ENCODE measurements around the gene PAXX.

PAXX gene

GRCh38 chr9:137006116-137007003 lies 14.1 kb downstream of the PAXX start:
- no peak for DNase-seq

- no peak for DNase-seq
Measured at GRCh38 chr9:137007108-137007815, 15.0 kb downstream of the PAXX start.

DNA sequence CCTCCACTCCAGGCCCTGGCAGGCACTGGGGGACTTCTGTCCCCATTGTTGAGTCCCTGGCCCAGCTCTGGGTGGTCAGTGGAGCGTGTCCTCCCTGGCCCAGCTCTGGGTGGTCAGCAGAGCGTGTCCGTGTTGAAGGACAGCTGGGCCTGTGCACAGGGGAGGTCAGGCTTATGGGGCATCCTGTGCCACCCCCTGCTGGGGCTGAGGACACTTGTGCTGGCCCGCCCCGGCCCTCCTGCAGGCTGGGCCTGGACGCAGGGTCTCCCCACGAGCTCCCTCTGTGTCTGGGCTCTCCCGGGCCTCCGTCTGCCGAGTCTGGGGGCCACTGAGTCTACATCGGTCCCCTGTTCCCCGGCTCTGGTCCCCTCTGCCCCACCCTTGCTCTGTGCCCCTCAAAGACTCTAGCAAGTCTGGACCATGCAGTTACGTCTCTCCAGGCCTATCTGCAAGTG lies 15.6 kb downstream of the PAXX start:
- no peak for DNase-seq

- DNase-seq = no peak
Measured at GRCh38 chr9:137008312-137008711, 16.1 kb downstream of the PAXX start.

DNA sequence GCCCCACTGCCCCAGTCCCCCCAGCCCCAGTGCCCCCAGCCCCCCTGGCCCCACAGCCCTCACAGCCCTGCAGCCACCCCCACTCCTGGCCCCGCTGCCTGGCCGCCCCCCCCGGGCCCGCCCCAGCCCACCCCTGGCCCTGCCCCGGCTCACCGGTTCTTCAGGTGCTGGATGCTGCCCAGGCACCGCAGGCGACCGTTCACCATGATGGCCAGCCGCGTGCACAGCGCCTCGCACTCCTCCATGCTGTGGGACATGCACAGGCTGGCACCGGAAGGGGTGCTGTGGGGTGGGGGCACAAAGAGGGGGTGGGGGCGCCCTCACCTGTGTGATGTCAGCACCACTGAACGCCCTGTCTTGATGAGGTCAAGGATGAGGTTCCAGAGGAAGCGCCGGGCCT lies 17.0 kb downstream of the PAXX start:
- DNase-seq = no peak

DNA sequence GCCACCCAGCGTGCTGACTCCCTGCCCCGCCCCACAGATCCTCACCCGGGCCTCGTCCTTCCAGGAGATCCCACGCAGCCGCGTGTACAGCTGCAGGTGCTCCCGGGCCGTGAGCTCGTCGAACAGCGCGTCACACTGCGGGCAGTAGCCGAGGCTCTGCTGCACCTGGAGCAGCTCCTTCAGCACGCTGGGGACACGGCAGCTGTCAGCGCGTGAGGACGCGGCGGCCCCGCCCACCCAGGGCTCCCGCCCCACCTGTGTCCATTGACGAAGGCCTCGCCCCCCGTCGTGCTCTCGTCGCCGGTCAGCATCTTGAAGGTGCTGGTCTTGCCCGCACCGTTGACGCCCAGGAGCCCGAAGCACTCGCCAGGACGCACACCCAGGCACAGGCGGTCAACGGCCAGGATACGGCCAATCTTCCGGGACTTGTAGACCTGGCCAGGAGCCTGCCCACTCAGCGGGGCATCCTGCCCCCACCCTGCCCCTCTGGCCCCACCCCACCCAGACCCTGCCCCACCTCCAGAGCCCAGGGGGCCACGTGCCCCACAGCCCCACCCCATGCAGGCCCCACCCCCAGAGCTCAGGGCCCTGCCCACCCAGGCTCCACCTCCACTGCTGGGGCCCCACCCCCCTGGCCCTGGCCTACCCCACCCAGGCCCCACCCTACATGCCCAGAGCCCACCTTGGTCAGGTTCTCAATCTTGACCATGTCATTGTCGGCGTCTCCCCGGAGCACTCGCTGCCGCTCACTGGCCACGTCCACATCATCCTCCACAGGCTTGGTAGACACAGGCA lies 17.9 kb downstream of the PAXX start:
- no peak for DNase-seq

- no peak for DNase-seq
Measured at GRCh38 chr9:137011156-137011555, 18.9 kb downstream of the PAXX start.

DNA sequence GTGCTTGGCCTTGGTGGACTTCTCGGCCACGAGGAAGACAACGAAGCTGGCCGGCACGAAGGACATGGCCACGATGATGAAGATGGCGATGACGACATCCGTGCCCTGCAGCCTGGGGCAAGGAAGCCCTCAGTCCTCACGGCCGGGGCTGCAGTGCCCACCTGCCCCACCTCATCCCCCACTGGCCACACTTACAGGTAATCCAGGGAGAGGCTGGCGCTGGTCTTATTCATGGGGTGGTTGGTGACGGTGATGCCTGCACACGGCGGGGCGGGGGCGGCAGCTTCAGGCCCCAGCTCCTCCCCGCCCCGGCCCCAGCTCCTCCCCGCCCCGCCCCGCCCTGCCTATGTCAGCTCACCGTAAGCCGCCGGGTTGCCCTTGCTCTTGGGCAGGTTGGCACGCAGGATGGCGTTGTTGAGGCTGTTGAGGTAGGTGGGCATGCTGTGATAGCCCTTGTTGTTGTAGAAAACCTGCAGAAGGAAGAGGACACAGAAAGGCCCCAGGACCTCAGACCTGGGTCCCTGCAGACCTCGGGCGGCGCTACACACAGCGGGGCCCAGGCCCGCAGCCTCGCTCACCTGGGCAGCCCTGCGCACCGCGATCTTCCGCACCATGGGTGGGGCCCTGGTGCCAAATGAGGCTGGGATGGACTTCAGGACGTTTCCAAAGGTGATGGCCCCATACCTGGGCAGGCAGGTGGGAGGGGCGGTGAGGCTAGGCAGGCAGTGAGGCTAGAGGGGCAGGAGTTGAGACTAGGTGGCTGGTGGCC lies 19.9 kb downstream of the PAXX start:
- DNase-seq = no peak

DNA sequence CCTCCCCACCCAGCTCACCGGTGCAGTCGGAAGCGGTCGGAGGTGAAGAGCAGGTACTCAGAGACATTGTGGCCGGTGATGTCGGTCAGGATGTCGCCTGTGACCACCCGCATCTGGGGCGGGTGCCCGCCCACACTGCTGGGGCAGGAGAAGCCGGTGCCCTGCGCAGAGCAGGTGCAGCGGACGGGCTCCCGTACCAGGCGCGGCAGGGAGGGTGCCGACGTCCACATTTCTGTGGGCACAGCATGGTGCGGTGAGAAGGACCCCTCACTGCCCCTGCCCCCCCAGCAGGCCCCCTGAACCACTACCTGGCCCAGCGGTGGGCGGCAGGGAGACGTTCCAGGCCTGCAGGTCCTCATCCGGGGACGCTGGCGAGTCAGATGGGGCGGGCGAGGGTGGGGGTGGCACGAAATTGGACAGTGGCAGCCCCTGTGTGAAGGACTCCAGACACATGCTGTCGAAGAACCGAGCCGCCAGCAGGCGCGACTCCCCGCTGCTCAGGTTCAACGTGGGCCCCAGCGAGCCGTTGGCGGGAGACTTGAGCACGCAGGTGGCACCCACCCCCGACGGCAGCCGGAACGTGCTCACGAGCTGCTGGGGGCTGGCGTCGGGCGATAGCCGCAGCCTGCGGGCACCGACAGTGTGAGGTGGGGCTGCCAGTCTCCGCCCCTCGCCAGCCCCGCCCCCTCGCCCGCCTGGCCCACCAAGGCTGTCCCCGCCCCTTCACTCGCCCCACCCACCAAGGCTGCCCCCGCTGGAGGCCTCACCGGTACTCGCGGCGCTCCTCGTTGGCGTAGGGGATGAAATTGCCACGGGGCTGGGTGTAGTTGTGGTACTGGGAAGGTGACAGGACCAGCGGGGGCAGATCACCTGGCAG lies 20.7 kb downstream of the PAXX start:
- no peak for DNase-seq

GRCh38 chr9:137013571-137013940 lies 21.3 kb downstream of the PAXX start:
- DNase-seq = no peak

DNA sequence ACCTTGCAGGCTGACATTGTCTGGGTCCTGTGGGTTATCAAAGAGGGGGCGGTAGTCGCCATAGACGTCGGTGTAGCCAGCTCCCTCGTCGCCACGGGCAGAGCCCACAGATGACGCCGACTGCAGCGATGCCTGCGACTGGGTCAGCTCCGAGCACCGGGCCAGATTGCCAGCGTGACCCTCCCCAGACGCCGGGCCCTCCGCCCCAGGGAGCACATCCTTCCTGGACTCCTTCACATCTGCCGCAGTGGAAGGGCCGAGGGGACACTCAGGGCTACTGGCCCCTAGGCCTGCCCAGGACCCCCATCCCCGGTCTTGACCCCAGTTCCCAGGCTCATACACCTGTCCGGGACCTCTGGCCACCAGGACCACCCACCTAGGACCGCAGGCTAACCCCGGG lies 21.9 kb downstream of the PAXX start:
- DNase-seq = no peak

DNA sequence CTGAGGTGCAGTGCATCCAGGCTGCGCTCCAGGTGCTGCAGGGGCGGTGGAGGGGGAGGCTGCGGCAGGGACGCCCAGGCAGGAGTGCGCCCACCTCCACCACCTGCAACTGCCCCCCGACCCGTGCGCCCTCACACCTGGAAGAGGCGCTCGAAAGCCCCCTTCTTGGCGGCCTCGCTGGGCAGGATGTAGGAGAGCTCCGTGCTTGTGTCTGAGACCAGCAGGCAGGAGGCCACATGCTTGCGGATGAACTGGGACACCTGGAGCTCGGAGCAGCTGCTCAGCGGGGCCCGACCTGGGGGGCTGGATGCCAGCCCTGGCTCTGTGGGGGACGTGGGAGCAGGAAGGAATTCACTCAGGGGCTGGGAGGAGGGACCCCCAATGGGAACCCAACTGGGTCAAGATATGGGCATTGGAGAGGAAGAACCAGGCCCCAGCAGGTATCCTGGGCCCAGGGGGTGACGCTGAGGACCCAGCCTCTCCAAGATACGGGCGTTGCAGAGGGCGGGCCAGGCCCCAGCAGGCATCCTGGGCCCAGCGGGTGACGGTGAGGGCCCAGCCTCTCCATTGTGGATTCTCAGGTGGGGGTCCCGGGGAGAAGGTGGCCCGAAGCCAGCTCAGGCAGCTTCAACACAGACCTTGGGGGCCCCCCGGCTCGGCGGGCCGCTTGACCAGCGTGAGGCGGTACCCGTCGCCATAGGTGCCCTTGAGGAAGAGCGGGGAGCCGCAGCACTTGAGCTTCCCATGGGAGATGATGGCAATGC lies 22.7 kb downstream of the PAXX start:
- no peak for DNase-seq

- no peak for DNase-seq
Measured at GRCh38 chr9:137015540-137015930, 23.3 kb downstream of the PAXX start.

DNA sequence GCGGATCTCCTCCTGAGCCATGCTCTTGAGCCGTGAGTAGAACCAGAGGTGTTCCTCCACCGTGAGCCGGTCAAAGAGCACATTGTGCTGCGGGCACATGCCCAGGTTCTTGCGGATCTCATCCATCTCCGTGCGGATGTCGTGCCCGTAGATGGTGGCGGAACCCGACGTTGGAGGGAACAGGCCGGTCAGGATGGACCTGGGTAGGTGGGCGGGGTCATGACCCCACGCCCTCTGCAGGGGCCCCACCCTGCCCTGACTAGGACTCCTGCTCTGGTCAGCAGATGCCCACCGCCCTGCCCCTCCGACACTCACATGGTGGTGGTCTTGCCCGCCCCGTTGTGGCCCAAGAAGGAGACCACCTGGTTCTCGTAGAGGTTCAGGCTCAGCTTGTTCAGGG lies 23.8 kb downstream of the PAXX start:
- no peak for DNase-seq

DNA sequence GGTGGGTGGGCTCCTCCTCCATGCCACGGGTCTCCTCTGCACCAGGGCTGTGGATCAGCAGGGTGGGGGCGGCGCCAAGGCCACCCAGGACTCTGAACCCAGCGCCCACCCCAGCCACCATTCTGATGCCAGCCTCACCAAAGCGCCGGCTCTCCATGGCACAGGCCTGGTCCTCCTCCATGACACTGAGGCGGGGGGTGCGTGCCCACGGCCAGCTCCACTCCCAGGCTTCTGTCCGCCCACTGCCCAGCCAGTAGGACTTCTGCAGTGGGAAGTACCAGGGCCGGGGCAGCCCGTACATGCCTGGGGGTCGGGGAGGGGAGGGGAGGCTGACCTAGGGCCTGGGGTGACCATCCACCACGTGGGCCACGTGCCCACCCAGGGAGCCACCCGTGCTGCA lies 24.2 kb downstream of the PAXX start:
- DNase-seq = no peak

GRCh38 chr9:137017071-137017470 lies 24.8 kb downstream of the PAXX start:
- DNase-seq = no peak

- no peak for DNase-seq
Measured at GRCh38 chr9:137017791-137018497, 25.7 kb downstream of the PAXX start.

- no peak for DNase-seq
Measured at GRCh38 chr9:137018761-137019559, 26.7 kb downstream of the PAXX start.

Data from activated CD4-positive, alpha-beta T cell treated with anti-CD3 and anti-CD28 coated beads for 48 hours (primary cell).